HEK293T (cell line): ENCODE results near the gene NPBWR2.

Experiments
- ARNT ChIP-seq: fragments of 450-650 bp; IDR thresholded peaks from 2 replicates; pipeline ENCODE4 v1.6.1; 2017; ENCODE audit warnings: mild to moderate bottlenecking
- BHLHE40 ChIP-seq: fragments of 450-650 bp; IDR thresholded peaks from 2 replicates; pipeline ENCODE4 v1.6.1; 2016; ENCODE audit warnings: mild to moderate bottlenecking, moderate library complexity, borderline replicate concordance
- ELF4 ChIP-seq: fragments of 450-650 bp; IDR thresholded peaks from 2 replicates; pipeline ENCODE4 v1.6.1; 2017; ENCODE audit warnings: antibody characterized with exemption
- FOXA1 ChIP-seq: fragments of 450-650 bp; IDR thresholded peaks from 2 replicates; pipeline ENCODE4 v1.6.1; 2016; ENCODE audit warnings: mild to moderate bottlenecking
- FOXK2 ChIP-seq: fragments of 450-650 bp; IDR thresholded peaks from 2 replicates; pipeline ENCODE4 v1.6.1; 2016; ENCODE audit warnings: mild to moderate bottlenecking
- FOXM1 ChIP-seq: fragments of 450-650 bp; IDR thresholded peaks from 2 replicates; pipeline ENCODE4 v1.6.1; 2017; ENCODE audit warnings: mild to moderate bottlenecking, borderline replicate concordance
- HDGF ChIP-seq: fragments of 450-650 bp; IDR thresholded peaks from 2 replicates; pipeline ENCODE4 v1.6.1; 2017; ENCODE audit warnings: antibody characterized with exemption, borderline replicate concordance
- L3MBTL2 ChIP-seq: fragments of 450-650 bp; conservative IDR thresholded peaks from 2 replicates; pipeline ENCODE4 v1.6.1; 2016; ENCODE audit warnings: mild to moderate bottlenecking
- LEF1 ChIP-seq: fragments of 450-650 bp; IDR thresholded peaks from 2 replicates; pipeline ENCODE4 v1.6.1; 2017; ENCODE audit warnings: mild to moderate bottlenecking, borderline replicate concordance
- NFRKB ChIP-seq: fragments of 450-650 bp; IDR thresholded peaks from 2 replicates; pipeline ENCODE4 v1.6.1; 2016; ENCODE audit warnings: mild to moderate bottlenecking, moderate library complexity
- PKNOX1 ChIP-seq: fragments of 450-650 bp; IDR thresholded peaks from 2 replicates; pipeline ENCODE4 v1.6.1; 2016
- SP1 ChIP-seq: fragments of 450-650 bp; IDR thresholded peaks from 2 replicates; pipeline ENCODE4 v1.6.1; 2017
- SUZ12 ChIP-seq: fragments of 450-650 bp; IDR thresholded peaks from 2 replicates; pipeline ENCODE4 v1.6.1; 2016; ENCODE audit warnings: mild to moderate bottlenecking
- TARDBP ChIP-seq: fragments of 450-650 bp; IDR thresholded peaks from 2 replicates; pipeline ENCODE4 v1.6.1; 2016

- TF ChIP-seq LEF1 = no peak
- TF ChIP-seq PKNOX1 = no peak
- TF ChIP-seq ELF4 = no peak
- TF ChIP-seq FOXM1 = no peak
- no peak for TF ChIP-seq L3MBTL2
- TF ChIP-seq BHLHE40 = no peak
- no peak for TF ChIP-seq SP1
- TF ChIP-seq FOXK2 = no peak
- TF ChIP-seq ARNT = no peak
- TF ChIP-seq TARDBP = no peak
- TF ChIP-seq SUZ12 = no peak
- TF ChIP-seq FOXA1 = no peak
- TF ChIP-seq NFRKB = no peak
- TF ChIP-seq HDGF = no peak
These were observed 12.4 kb upstream of the NPBWR2 start for GRCh38 chr20:64119681-64120341.
